Esophagus muscularis mucosa (tissue), 4 donors: ENCODE measurements around the gene SH3PXD2A.

Experiments used
- CTCF ChIP-seq, 3 experiments: fragments of 200-600 bp in 2 of 3; fragments of 450-650 bp in 1 of 3; sonication (generic) in 2 of 3; IDR thresholded peaks; one replicate each; pipeline ENCODE4 v1.5.1; 2017 to 2019; ENCODE audit warnings: antibody characterized with exemption in 3 of 3, mild to moderate bottlenecking in 2 of 3, moderate library complexity in 1 of 3
- EP300 ChIP-seq: sonication (generic); formaldehyde crosslinking; IDR thresholded peaks from one replicate; pipeline ENCODE4 v1.6.1; 2017; ENCODE audit warnings: antibody characterized with exemption
- POLR2A ChIP-seq: fragments of 450-650 bp; IDR thresholded peaks from one replicate; pipeline ENCODE4 v1.6.1; 2017; ENCODE audit warnings: antibody characterized with exemption, moderate library complexity, mild to moderate bottlenecking, low read depth
- POLR2AphosphoS5 ChIP-seq, 2 donors: sonication (generic); formaldehyde crosslinking; IDR thresholded peaks; one replicate each; pipeline ENCODE4 v1.6.1; 2017; ENCODE audit warnings: antibody characterized with exemption in 2 of 2

- no peak for TF ChIP-seq POLR2AphosphoS5 (IDR thresholded peaks at IDR 0.05)
- TF ChIP-seq CTCF (IDR thresholded peaks at IDR 0.05): no peak
- TF ChIP-seq POLR2A: no peak
- TF ChIP-seq EP300: no peak
Measured at GRCh38 chr10:103822107-103822716, 33.2 kb downstream of the SH3PXD2A start.
